ENCODE data around the gene PLCL2.

Gene PLCL2

DNA sequence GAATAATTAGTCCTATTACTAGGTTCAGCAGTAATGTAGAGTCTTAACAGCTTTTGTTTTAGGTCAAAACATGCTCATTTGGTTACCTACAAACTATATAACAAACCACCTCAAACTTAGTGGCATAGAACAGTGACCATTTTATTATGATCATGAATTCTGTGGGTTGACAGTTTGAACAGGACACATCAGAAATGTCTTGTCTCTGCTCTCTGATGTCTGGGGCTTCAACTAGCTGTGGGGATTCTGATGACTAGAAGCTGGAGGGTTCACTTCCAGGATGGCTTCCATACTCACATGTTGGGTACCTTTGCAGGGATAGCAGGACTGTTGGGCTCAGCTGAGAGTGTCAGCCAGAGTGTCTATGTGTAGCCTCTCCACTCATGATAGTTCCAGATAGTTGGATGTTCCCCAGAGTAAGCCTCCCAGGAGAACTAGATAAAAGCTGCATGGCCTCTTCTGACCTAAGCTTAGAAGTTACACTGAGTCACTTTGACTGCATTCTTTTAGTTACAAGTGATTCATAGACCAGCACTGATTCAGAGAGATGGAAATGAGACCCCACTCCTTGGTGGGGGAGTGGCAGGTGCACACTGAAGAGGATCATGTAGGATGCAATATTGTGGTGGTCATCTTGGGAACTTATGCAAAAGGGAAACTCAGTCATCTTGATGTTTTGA lies 32.6 kb downstream of the PLCL2 start:
- DNase-seq (ENCODE audit: insufficient read length, low spot score) (no peak), FAIRE-seq (no peak)
- no peak for TF ChIP-seq PAX5 (IDR thresholded peaks at IDR 0.05; ENCODE audit: insufficient read depth, low read length, severe bottlenecking)
- no peak for TF ChIP-seq SPI1 (IDR thresholded peaks at IDR 0.05; ENCODE audit: low read depth, low read length)
- no peak for TF ChIP-seq TAF1 (IDR thresholded peaks at IDR 0.05; ENCODE audit: low read depth, low read length)
- TF ChIP-seq POU2F2 (IDR thresholded peaks at IDR 0.05; ENCODE audit: low read depth, low read length), result no peak
- TF ChIP-seq POLR2A (IDR thresholded peaks at IDR 0.05; ENCODE audit: low read depth, low read length), result no peak
- no peak for TF ChIP-seq POLR2AphosphoS5 (IDR thresholded peaks at IDR 0.05; ENCODE audit: low read depth, low read length)

DNA sequence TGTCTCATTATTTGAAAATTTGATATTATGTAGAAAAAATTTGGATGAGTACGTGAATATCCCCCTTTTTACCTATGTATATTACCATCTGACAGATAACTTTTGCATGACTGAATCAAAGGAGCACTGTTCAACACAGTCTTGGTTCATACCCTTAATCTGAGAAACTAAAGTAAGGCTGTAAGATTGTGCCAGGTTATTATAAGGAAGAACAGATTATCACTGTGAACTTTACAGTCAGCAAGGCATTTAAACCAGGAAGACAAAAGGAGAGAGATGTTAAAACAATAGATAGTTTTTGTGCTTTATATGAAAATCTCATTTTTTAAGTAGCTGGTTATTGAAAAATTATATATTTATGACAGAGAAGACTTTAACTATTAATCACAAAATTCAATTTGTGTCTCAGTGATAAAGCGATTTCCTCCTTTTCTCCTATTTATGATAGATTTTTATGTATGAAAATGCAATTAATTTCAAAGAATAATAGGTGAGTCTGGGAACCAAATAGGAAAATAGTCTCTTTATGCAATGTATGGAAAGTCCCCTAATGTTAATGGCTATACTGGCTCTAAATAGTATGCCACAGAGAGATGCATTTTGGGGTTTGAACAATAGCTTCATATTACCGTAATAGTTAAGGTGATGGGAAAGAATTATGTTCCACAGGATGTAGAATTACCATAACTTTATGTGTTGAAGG lies 33.4 kb downstream of the PLCL2 start:
- no peak for TF ChIP-seq POLR2AphosphoS5 (IDR thresholded peaks at IDR 0.05; ENCODE audit: low read depth, low read length)
- no peak for TF ChIP-seq PAX5 (IDR thresholded peaks at IDR 0.05; ENCODE audit: insufficient read depth, low read length, severe bottlenecking)
- TF ChIP-seq SPI1 (IDR thresholded peaks at IDR 0.05; ENCODE audit: low read depth, low read length), result no peak
- no peak for TF ChIP-seq POU2F2 (IDR thresholded peaks at IDR 0.05; ENCODE audit: low read depth, low read length)
- no peak for DNase-seq (ENCODE audit: insufficient read length, low spot score)
- FAIRE-seq, result peak; percentile 28

DNA sequence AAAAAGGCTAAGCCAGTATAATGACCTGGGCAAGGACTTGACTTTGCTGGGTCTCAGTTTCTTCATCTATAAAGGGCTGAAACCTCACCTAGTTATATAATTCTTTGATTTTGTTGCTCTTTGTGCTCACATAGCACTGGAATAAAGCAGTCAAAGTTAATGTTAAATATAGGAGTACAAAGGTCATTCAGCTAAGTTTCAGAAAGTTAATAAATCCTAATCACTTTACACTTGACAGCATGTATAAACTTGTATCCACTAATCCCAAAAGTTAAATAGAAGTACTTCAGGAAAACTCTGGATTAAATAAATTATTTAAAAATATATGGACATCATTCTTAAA lies 33.9 kb downstream of the PLCL2 start:
- FAIRE-seq (no peak), DNase-seq (ENCODE audit: insufficient read length, low spot score) (no peak)
- TF ChIP-seq SPI1 (IDR thresholded peaks at IDR 0.05; ENCODE audit: low read depth, low read length) (no peak), TAF1 (IDR thresholded peaks at IDR 0.05; ENCODE audit: low read depth, low read length) (no peak), POLR2A (IDR thresholded peaks at IDR 0.05; ENCODE audit: low read depth, low read length) (no peak), POLR2AphosphoS5 (IDR thresholded peaks at IDR 0.05; ENCODE audit: low read depth, low read length) (no peak), PAX5 (IDR thresholded peaks at IDR 0.05; ENCODE audit: insufficient read depth, low read length, severe bottlenecking) (no peak), POU2F2 (IDR thresholded peaks at IDR 0.05; ENCODE audit: low read depth, low read length) (no peak)

DNA sequence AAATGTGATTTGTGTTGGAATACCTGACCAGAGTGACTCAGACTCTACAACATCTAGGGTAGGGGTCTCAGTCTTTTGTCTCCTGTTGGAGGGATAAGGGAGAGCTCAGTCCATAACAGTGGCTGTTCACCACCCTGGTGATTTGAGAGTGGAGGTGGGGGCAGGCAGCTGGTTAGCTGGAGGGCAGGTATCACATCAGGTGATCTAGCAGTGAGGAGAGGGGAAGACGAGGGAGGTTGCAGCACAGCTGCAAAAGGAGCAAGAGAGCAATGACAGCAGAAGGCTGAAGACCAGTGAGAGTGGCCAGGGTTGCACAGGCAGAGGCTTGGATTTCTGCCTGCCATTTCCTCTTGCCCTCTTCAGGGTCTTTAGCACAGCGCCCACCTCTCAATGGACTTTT lies 38.4 kb downstream of the PLCL2 start:
- TF ChIP-seq POLR2AphosphoS5 (IDR thresholded peaks at IDR 0.05; ENCODE audit: low read depth, low read length) (no peak), SPI1 (IDR thresholded peaks at IDR 0.05; ENCODE audit: low read depth, low read length) (no peak), POU2F2 (IDR thresholded peaks at IDR 0.05; ENCODE audit: low read depth, low read length) (no peak), PAX5 (IDR thresholded peaks at IDR 0.05; ENCODE audit: insufficient read depth, low read length, severe bottlenecking) (no peak), TAF1 (IDR thresholded peaks at IDR 0.05; ENCODE audit: low read depth, low read length) (no peak), POLR2A (IDR thresholded peaks at IDR 0.05; ENCODE audit: low read depth, low read length) (no peak)
- FAIRE-seq, result peak; percentile 51
- DNase-seq (ENCODE audit: insufficient read length, low spot score), result no peak

DNA sequence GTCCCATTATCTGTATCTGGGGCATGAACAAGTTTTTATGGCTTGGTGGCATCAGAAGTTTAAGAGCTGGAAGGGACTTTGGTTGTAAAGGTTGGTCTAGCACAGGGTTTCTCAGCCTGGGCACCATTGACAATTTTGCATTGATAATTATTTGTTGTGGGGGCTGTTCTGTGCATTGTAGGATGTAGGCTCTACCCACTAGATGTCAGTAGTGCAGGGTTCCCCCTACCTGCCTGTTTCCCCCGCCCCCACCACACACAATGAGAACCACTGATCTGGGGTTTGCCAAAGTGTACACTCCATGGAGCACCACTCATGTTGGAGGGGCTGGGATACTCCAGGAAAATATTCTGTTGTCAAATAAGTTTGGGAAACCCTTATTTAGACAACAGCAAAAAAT lies 42.7 kb downstream of the PLCL2 start:
- peak; percentile 92 for FAIRE-seq
- DNase-seq (ENCODE audit: insufficient read length, low spot score), result no peak
- TF ChIP-seq POLR2AphosphoS5 (IDR thresholded peaks at IDR 0.05; ENCODE audit: low read depth, low read length), result no peak
- TF ChIP-seq TAF1 (IDR thresholded peaks at IDR 0.05; ENCODE audit: low read depth, low read length), result no peak
- TF ChIP-seq PAX5 (IDR thresholded peaks at IDR 0.05; ENCODE audit: insufficient read depth, low read length, severe bottlenecking), result no peak
- no peak for TF ChIP-seq POLR2A (IDR thresholded peaks at IDR 0.05; ENCODE audit: low read depth, low read length)
- peak; percentile 51; the same call in 1 of the 2 replicates for TF ChIP-seq POU2F2 (IDR thresholded peaks at IDR 0.05; ENCODE audit: low read depth, low read length)
- no peak for TF ChIP-seq SPI1 (IDR thresholded peaks at IDR 0.05; ENCODE audit: low read depth, low read length)

DNA sequence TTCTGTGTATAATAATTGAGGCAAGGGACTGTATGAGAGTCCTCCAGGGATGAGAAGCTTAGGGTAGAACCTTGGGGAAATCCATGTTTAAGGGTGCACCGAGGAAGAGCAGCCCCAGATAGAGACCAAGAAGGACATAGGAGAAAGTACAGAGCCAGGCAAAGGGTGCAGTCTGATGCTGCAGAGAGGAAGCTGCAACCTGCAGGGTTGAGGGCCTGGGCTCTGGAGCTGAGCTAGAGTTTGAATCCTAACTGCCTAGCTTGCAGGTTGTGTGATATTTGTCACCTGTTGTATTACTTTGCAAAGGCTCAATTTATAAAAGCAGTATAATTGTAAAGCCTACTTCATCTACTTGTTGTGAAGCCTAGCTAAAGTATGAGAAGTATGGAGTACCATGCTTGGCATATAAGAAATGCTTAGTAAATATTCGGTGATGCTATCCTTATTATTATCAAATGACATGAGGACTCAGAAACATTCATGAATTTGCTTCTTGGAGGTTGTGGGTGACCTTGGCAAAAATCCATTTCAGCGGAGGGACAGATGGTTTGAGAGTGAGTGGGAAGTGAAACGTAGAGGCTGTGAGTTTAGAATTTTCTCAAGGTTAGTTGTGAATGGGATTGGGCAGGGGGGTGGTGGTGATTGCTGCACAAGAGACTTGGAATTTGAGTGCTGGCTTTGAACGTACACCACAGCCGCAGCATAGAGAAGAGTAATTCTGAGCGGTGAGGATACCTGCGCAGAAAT lies 43.8 kb downstream of the PLCL2 start:
- FAIRE-seq (no peak), DNase-seq (ENCODE audit: insufficient read length, low spot score) (no peak)
- peak; percentile 61 for TF ChIP-seq SPI1 (IDR thresholded peaks at IDR 0.05; ENCODE audit: low read depth, low read length)
- no peak for TF ChIP-seq POLR2A (IDR thresholded peaks at IDR 0.05; ENCODE audit: low read depth, low read length)
- no peak for TF ChIP-seq POLR2AphosphoS5 (IDR thresholded peaks at IDR 0.05; ENCODE audit: low read depth, low read length)
- no peak for TF ChIP-seq POU2F2 (IDR thresholded peaks at IDR 0.05; ENCODE audit: low read depth, low read length)
- no peak for TF ChIP-seq TAF1 (IDR thresholded peaks at IDR 0.05; ENCODE audit: low read depth, low read length)
- TF ChIP-seq PAX5 (IDR thresholded peaks at IDR 0.05; ENCODE audit: insufficient read depth, low read length, severe bottlenecking), result no peak

DNA sequence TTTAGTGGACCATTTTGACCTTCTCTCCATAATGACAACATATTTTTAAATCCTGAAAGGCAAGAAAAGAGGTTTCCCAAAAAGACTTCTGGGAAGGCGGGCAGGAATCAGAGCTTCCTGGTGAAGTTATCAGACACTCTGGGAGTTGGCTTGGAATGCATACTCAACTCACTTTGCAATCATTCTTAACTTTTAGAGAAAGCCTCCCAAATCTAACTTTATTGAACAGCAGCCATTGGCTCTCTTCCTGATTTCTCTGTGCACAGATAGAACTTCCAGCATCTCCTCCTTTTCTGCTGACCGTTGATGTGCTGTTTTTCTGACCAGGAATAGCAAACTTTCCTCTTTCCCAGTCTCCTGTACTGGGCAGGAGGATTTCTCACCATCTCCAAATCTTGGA lies 44.6 kb downstream of the PLCL2 start:
- DNase-seq (ENCODE audit: insufficient read length, low spot score), result no peak
- FAIRE-seq, result no peak
- no peak for TF ChIP-seq POU2F2 (IDR thresholded peaks at IDR 0.05; ENCODE audit: low read depth, low read length)
- no peak for TF ChIP-seq PAX5 (IDR thresholded peaks at IDR 0.05; ENCODE audit: insufficient read depth, low read length, severe bottlenecking)
- TF ChIP-seq POLR2AphosphoS5 (IDR thresholded peaks at IDR 0.05; ENCODE audit: low read depth, low read length), result no peak
- no peak for TF ChIP-seq SPI1 (IDR thresholded peaks at IDR 0.05; ENCODE audit: low read depth, low read length)
- no peak for TF ChIP-seq POLR2A (IDR thresholded peaks at IDR 0.05; ENCODE audit: low read depth, low read length)
- TF ChIP-seq TAF1 (IDR thresholded peaks at IDR 0.05; ENCODE audit: low read depth, low read length), result no peak

DNA sequence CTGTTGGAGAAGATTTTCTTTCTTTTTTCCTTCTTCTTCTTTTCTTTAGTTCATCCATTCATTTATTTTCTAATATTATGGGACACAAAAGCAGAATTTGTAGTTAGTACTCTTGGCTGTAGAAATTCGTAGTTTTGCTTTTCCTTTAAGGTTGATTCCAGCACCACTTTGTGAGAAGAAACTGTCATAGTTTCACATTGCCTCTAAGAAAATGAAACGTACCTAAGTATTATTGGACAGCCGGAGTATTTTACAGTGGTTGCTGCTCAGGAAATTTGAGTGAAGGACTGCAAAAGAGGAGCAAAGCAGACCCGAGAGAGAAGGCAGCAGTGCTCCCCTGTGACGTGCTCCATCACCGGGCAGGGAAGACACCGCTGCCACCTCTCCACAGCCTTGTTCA lies 48.1 kb downstream of the PLCL2 start:
- FAIRE-seq, result peak; percentile 85
- no peak for DNase-seq (ENCODE audit: insufficient read length, low spot score)
- no peak for TF ChIP-seq POU2F2 (IDR thresholded peaks at IDR 0.05; ENCODE audit: low read depth, low read length)
- TF ChIP-seq POLR2AphosphoS5 (IDR thresholded peaks at IDR 0.05; ENCODE audit: low read depth, low read length), result no peak
- TF ChIP-seq POLR2A (IDR thresholded peaks at IDR 0.05; ENCODE audit: low read depth, low read length), result 0 out of 2 replicates have a peak, but pooled peaks have one; percentile 32
- no peak for TF ChIP-seq SPI1 (IDR thresholded peaks at IDR 0.05; ENCODE audit: low read depth, low read length)

DNA sequence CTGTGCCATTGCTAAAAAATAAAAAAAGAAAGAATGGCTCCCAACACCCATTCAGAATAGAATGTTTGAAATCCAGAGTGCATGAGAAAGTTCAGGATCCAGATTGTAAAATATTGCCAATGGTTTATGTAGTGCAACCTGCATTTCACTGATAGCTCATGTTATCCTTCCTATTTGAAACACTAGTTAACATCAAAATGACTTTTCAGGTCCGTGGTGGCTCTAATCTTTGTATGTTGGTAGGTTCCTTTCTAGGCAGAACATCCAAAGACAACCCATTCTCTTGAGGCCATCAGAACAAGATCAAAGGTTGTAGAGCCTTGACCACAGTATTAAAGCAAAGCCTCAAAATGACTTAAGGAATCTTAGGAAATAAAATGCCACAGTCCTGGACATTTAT lies 51.0 kb downstream of the PLCL2 start:
- DNase-seq (ENCODE audit: insufficient read length, low spot score) (no peak), FAIRE-seq (peak; percentile 64)
- no peak for TF ChIP-seq TAF1 (IDR thresholded peaks at IDR 0.05; ENCODE audit: low read depth, low read length)
- no peak for TF ChIP-seq SPI1 (IDR thresholded peaks at IDR 0.05; ENCODE audit: low read depth, low read length)
- TF ChIP-seq POLR2AphosphoS5 (IDR thresholded peaks at IDR 0.05; ENCODE audit: low read depth, low read length), result no peak
- no peak for TF ChIP-seq PAX5 (IDR thresholded peaks at IDR 0.05; ENCODE audit: insufficient read depth, low read length, severe bottlenecking)
- TF ChIP-seq POU2F2 (IDR thresholded peaks at IDR 0.05; ENCODE audit: low read depth, low read length), result no peak
- no peak for TF ChIP-seq POLR2A (IDR thresholded peaks at IDR 0.05; ENCODE audit: low read depth, low read length)
